Smooth muscle cell (in vitro differentiated cells): Measurements from ENCODE around the gene AGO3. TPM values are rescaled to one million over a fixed set of nuclear protein-coding genes. Genes with fewer than 3 reads are reported as not detected.

Experiments
- DNase-seq: peaks from one replicate; lab custom pipeline; 2025; ENCODE audit not compliant: unreplicated experiment; lab: John Stamatoyannopoulos, UW
- H2AFZ ChIP-seq: fragments of 200-600 bp; sonication (generic); 2 replicates; pipeline ENCODE4 v1.6.0; 2016; ENCODE audit warnings: antibody characterized with exemption, low read depth, mild to moderate bottlenecking
- H3F3A ChIP-seq: fragments of 200-600 bp; sonication (generic); 2 replicates; pipeline ENCODE4 v1.6.0; 2017; ENCODE audit warnings: antibody characterized with exemption, low read depth
- H3K27ac ChIP-seq: fragments of 200-600 bp; sonication (generic); 2 replicates; pipeline ENCODE4 v1.5.1; 2016; ENCODE audit warnings: low read depth, mild to moderate bottlenecking
- H3K27me3 ChIP-seq: fragments of 200-600 bp; sonication (generic); 2 replicates; pipeline ENCODE4 v1.6.1; 2016; ENCODE audit warnings: low read depth, mild to moderate bottlenecking
- H3K36me3 ChIP-seq: fragments of 200-600 bp; sonication (generic); 2 replicates; pipeline ENCODE4 v1.5.1; 2016; ENCODE audit warnings: low read depth
- H3K4me1 ChIP-seq: fragments of 200-600 bp; sonication (generic); 2 replicates; pipeline ENCODE4 v1.5.1; 2016; ENCODE audit warnings: low read depth
- H3K4me2 ChIP-seq: fragments of 200-600 bp; sonication (generic); 2 replicates; pipeline ENCODE4 v1.6.0; 2016; ENCODE audit warnings: mild to moderate bottlenecking
- H3K4me3 ChIP-seq: fragments of 200-600 bp; sonication (generic); 2 replicates; pipeline ENCODE4 v1.5.1; 2016; ENCODE audit warnings: mild to moderate bottlenecking
- H3K79me2 ChIP-seq: fragments of 200-600 bp; sonication (generic); 2 replicates; pipeline ENCODE4 v1.6.0; 2016; ENCODE audit warnings: low read depth, mild to moderate bottlenecking
- H3K9ac ChIP-seq: fragments of 200-600 bp; sonication (generic); 2 replicates; pipeline ENCODE4 v1.6.0; 2016; ENCODE audit warnings: low read depth
- H3K9me3 ChIP-seq: fragments of 200-600 bp; sonication (generic); replicated peaks from 2 replicates; pipeline ENCODE4 v1.5.1; 2016; ENCODE audit warnings: low read depth
- H4K20me1 ChIP-seq: fragments of 200-600 bp; sonication (generic); 2 replicates; pipeline ENCODE4 v1.6.0; 2016; ENCODE audit warnings: low read depth
- WGBS: methylation state at CpG from one replicate; pipeline ENCODE4 v1.1.7; 2016; ENCODE audit warnings: low lambda C conversion rate; 5-methylcytosine and 5-hydroxymethylcytosine counted together
- polyA plus RNA-seq: library from polyadenylated mRNA; unstranded; fragments of >200 nt; fragmentation: Nextera tagmentation; extraction: Ambion mirVana; gene quantifications from 2 replicates; pipeline ENCODE4 v1.2.1, GENCODE V29; 2016
- total RNA-seq: library from RNA; depleted of rRNA; stranded (reverse); fragments of >200 nt; gene quantifications from 2 replicates; pipeline ENCODE4 v1.2.3, GENCODE V29; 2014
- TF ChIP-seq, protein P1 (sequence below): fragments of 200-600 bp; sonication (generic); IDR thresholded peaks from 2 replicates; pipeline ENCODE4 v1.5.1; 2017; ENCODE audit warnings: borderline replicate concordance, mild to moderate bottlenecking, antibody characterized with exemption; ENCODE audit not compliant: insufficient read depth, poor library complexity, severe bottlenecking

Gene AGO3
- total and polyA plus RNA-seq, 2 experiments from 2014 or later: 14.3 to 31.6 TPM

DNA sequence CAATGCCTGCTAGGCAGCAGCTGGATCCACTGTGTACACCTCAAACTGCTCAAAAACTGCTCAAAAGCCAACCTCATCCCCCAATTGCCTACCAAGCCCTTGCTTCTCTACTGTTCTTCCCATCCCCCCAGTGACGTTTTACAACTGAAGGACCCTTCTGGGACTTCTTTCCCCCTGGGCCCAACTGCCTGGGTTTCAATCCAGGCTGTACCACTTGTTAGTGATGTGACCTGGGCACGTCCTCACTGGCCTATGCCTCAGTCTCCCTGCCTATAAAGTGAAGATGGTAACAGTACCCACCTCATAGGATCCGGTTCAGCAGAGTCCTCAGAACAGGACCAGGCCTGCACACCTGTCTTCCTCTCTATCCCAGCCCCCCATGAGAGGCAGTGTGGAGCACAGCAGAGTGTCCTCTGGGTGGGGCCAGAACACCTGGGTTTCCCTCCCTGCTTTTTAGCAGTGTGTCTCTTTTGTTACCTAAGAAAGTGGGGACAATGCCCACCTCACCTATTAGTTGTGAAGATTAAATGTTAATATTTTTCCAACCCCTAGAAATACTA lies 151.1 kb downstream of the AGO3 start:
- no peak overlapping the region for H2AFZ ChIP-seq
- 82% methylated on average over 3 of the region's 3 CpGs for WGBS
- no peak overlapping the region for H3K9ac ChIP-seq
- TF ChIP-seq, protein P1, sequence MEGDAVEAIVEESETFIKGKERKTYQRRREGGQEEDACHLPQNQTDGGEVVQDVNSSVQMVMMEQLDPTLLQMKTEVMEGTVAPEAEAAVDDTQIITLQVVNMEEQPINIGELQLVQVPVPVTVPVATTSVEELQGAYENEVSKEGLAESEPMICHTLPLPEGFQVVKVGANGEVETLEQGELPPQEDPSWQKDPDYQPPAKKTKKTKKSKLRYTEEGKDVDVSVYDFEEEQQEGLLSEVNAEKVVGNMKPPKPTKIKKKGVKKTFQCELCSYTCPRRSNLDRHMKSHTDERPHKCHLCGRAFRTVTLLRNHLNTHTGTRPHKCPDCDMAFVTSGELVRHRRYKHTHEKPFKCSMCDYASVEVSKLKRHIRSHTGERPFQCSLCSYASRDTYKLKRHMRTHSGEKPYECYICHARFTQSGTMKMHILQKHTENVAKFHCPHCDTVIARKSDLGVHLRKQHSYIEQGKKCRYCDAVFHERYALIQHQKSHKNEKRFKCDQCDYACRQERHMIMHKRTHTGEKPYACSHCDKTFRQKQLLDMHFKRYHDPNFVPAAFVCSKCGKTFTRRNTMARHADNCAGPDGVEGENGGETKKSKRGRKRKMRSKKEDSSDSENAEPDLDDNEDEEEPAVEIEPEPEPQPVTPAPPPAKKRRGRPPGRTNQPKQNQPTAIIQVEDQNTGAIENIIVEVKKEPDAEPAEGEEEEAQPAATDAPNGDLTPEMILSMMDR: no peak
- H3K4me3 ChIP-seq: no peak overlapping the region
- H3K4me2 ChIP-seq: no peak overlapping the region
- no peaks in the 10 kb centered on the region for H3K27me3 ChIP-seq
- H3K79me2 ChIP-seq: no peaks in the 10 kb centered on the region
- H3K27ac ChIP-seq: no peak overlapping the region
- no peaks in the 10 kb centered on the region for H4K20me1 ChIP-seq
- no peaks in the 10 kb centered on the region for H3K9me3 ChIP-seq
- peaks cover 13% of the 10 kb centered on the region for H3K4me1 ChIP-seq
- H3F3A ChIP-seq: no peaks in the 10 kb centered on the region
- no peaks in the 10 kb centered on the region for H3K36me3 ChIP-seq
- DNase-seq: no peak

DNA sequence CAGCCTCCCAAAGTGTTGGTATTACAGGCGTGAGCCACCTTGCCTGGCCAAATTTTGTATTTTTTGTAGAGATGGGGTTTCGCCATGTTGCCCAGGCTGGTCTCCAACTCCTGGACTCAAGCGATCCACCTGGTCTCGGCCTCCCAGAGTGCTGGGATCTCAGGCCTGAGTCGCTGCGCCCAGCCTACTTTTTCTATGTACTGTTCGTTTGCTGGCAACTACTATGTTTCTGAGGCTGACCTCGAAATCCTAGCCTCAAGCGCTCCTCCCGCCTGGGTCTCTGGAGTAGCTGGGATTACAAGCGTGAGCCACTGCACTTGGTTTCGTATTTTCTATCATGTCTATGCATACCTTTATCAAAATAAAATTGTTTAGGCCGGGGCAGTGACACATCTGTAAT lies 152.3 kb downstream of the AGO3 start:
- no peaks in the 10 kb centered on the region for H3K79me2 ChIP-seq
- H3K27ac ChIP-seq: no peak overlapping the region
- H3K36me3 ChIP-seq: no peaks in the 10 kb centered on the region
- TF ChIP-seq, protein P1: no peak
- no peaks in the 10 kb centered on the region for H4K20me1 ChIP-seq
- no peak overlapping the region for H3K4me3 ChIP-seq
- H3F3A ChIP-seq: no peaks in the 10 kb centered on the region
- H3K9ac ChIP-seq: no peak overlapping the region
- no peak for DNase-seq
- no peaks in the 10 kb centered on the region for H3K27me3 ChIP-seq
- peak overlapping the region; percentile 98 for H3K4me2 ChIP-seq
- H3K9me3 ChIP-seq: no peaks in the 10 kb centered on the region
- H2AFZ ChIP-seq: no peak overlapping the region
- 92% methylated on average over 13 of the region's 13 CpGs for WGBS
- peaks cover 15% of the 10 kb centered on the region for H3K4me1 ChIP-seq

DNA sequence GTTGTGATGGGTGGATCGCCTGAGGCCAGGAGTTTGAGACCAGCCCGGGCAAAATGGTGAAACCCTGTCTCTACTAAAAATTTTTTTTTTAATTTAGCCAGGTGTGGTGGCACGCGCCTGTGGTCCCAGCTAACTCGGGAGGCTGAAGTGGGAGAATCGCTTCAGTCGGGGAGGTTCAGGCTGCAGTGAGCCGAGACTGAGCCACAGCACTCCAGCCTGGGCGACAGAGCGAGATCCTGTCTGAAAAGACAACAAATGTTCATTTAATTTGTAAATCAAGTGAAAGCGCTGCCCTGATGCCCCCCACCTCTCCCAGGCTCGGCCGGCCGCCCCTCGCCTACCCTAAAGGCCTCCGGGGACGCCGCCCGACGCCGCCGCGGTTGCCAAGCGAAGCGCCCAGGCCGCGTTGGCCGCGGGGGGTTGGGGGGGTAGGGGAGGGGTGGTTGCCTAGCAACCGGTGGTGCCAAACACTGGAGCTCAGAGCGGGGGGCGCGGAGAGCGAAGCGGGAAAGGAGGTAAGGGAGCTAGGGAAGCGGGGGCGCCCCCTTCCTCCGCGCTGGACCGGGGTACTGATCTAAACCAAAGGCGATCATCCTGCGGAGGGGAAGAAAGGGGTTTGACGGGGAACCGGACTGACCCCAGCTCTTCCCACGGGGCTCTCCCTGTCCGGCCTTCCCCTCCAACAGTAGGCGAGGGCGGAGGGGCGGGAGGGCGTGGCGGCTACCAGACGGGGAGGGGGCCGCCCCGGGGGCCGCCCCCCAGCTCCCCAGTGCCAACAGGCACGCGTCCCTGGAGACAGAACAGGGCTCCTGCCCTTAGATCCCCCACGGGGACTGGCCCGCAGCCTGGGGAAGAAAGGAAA lies 153.0 kb downstream of the AGO3 start, which contains the start of gene TEKT2:
Gene TEKT2, plus strand, starts transcription at position 460 of the 862 bp plus-strand sequence. CDS start 828 bp downstream, outside the sequence.
- Histone ChIP-seq H3K9ac (peak within 1 kb of the TSS; percentile 90), H3K79me2 (peaks cover under 1% of the 10 kb centered on the region), H3K4me2 (peak within 1 kb of the TSS; percentile 98), H3K36me3 (no peaks in the 10 kb centered on the region), H3F3A (no peaks in the 10 kb centered on the region), H3K27ac (peak within 1 kb of the TSS; percentile 38), H4K20me1 (no peaks in the 10 kb centered on the region), H3K9me3 (no peaks in the 10 kb centered on the region), H3K4me3 (peak within 1 kb of the TSS; percentile 76), H3K27me3 (no peaks in the 10 kb centered on the region), H3K4me1 (peaks cover 19% of the 10 kb centered on the region), H2AFZ (peak within 1 kb of the TSS; percentile 86)
- TF ChIP-seq, protein P1: no peak
- 25% methylated on average over 26 of the region's 59 CpGs for WGBS
- peak; percentile 34 for DNase-seq
